Measurements from ENCODE around the gene LRRC37A. TPM values are rescaled to one million over a fixed set of nuclear protein-coding genes. Genes with fewer than 3 reads are reported as not detected.
"Not testable (repeated sequence)": the region's sequence is repeated elsewhere in the genome, so short reads cannot be mapped to it uniquely, and the experiment has no call there.

LRRC37A gene
- total RNA-seq, 4 donors from 2014 or later, result 0.29 to 3.7 (median 1.1) TPM

DNA sequence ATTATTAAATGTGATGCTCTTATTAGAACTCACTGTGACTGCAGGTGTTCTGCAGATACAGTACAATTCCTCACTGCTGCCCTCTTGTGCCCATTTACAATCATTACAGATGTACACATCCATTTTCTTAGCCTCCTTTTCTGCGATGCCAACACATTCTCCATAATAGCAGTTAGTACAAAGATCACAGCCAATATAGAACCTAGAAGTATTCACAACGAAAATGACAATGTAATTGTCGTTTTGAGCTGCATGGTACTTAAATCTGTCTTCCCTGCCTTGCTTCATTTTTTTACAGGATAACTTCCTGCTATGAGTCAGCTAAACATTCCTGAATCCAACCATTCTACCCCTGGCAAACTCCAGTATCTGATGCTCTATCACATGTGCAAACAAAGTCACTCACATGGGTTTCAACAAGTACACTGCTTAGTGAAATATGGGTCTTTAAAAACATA is 8.1 kb upstream of the LRRC37A start:
- ATAC-seq (peak; percentile 87 to 90), DNase-seq (peak in 1 of 2 donors; percentile 24)
- intact Hi-C loops (cut with DNase I; ENCODE audit: low total_unique reads) (loop anchor here (10.0 kb wide), 1 partner anchor 282 kb away; no protein-coding TSS in a partner anchor), in situ Hi-C loops (cut with MboI; ENCODE audit: low sequenced_read_pairs in 4 of 4) (loop anchor here in 1 of 4 donors (25.0 kb wide), 1 partner anchor 699 kb away; no protein-coding TSS in a partner anchor)
- not testable (repeated sequence) for H3K27ac ChIP-seq, H3K4me3 ChIP-seq, H3K36me3 ChIP-seq, H3K4me1 ChIP-seq, H3K27me3 ChIP-seq, H3K9me3 ChIP-seq
- TF ChIP-seq, protein P1, sequence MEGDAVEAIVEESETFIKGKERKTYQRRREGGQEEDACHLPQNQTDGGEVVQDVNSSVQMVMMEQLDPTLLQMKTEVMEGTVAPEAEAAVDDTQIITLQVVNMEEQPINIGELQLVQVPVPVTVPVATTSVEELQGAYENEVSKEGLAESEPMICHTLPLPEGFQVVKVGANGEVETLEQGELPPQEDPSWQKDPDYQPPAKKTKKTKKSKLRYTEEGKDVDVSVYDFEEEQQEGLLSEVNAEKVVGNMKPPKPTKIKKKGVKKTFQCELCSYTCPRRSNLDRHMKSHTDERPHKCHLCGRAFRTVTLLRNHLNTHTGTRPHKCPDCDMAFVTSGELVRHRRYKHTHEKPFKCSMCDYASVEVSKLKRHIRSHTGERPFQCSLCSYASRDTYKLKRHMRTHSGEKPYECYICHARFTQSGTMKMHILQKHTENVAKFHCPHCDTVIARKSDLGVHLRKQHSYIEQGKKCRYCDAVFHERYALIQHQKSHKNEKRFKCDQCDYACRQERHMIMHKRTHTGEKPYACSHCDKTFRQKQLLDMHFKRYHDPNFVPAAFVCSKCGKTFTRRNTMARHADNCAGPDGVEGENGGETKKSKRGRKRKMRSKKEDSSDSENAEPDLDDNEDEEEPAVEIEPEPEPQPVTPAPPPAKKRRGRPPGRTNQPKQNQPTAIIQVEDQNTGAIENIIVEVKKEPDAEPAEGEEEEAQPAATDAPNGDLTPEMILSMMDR (IDR thresholded peaks at IDR 0.05 in 4 of 5, conservative IDR thresholded peaks at IDR 0.05 in 1 of 5), result peak; percentile 69 to 78 (median 70)

DNA sequence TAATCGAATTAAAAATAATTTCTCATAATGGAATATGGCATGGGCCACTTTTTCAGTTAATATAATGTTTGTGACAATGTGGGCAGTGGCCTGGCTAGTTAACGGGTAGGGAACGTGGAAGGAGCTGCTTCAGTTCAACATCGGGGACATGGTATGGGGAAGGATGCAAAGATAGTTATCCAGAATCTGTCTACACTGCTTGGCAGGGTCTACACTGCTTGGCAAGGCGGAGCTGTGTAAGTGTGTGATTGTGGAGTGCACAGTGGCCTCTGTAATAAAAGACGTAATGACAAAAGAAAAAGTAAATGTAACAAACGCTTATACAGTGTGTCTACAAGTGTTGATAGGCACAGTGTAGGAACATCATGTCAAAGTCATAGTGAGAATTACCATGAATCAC is 7.3 kb upstream of the LRRC37A start:
- not testable (repeated sequence) for H3K27me3 ChIP-seq, H3K4me3 ChIP-seq, H3K4me1 ChIP-seq, DNase-seq, H3K9me3 ChIP-seq, H3K27ac ChIP-seq, H3K36me3 ChIP-seq, ATAC-seq
- intact Hi-C loops (cut with DNase I; ENCODE audit: low total_unique reads), result loop anchor here (10.0 kb wide), 1 partner anchor 283 kb away; no protein-coding TSS in a partner anchor
- in situ Hi-C loops (cut with MboI; ENCODE audit: low sequenced_read_pairs in 4 of 4), result loop anchor here in 1 of 4 donors (25.0 kb wide), 1 partner anchor 700 kb away; no protein-coding TSS in a partner anchor

DNA sequence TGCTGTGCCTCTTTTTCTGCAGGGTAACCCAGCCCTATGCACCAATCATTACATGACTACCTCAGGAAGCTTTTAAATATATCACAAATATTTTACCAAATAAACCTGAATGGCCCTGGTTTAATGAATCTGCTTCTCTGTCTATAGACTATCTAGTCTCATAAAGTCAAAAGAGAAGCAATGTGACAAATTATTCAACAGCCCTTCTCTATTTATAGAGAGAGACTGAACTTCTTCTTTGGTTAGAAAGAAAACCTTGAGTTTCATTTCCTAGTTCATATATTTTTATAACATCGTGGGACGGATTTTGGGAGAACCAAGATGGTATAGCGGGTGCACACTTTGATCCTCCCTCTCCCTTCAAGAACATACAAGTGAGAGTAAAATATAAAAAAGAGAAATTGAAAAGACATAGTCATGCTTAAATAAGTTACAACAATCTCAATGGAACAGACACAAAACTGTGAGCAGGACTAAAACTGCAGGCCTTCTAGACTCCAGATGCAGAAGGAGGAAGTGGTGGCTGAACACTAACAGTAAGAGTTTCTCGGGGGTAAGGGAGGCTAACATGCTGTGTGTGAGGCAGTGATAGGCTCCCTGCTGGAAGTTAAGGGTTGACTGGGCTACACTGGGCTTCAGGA is 3.9 kb upstream of the LRRC37A start:
- in situ Hi-C loops (cut with MboI; ENCODE audit: low sequenced_read_pairs in 4 of 4), result loop anchor here in 1 of 4 donors (25.0 kb wide), 1 partner anchor 704 kb away; no protein-coding TSS in a partner anchor
- H3K27ac ChIP-seq; ATAC-seq; H3K9me3 ChIP-seq; H3K4me3 ChIP-seq; H3K36me3 ChIP-seq; H3K27me3 ChIP-seq; H3K4me1 ChIP-seq; DNase-seq; intact Hi-C loops (cut with DNase I; ENCODE audit: low total_unique reads): not testable (repeated sequence)

DNA sequence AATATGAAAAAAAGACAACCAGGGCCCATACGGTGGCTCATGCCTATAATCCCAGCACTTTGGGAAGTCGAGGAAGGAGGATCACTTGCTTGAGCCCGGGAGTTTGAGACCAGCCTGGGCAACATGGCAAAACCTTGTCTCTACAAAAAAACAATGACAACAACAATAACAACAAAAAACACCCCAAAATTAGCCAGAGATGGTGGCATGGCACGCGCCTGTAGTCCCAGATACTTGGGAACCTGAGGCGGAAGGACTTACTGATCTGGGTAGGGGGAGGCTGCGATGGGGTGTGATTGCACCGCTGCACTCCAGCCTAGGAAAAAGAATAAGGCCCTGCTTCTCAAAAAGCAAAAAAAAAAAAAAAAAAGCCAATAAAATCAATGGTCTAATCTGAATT is 3.3 kb upstream of the LRRC37A start:
- ATAC-seq; H3K4me3 ChIP-seq; H3K27ac ChIP-seq; H3K9me3 ChIP-seq; H3K4me1 ChIP-seq; H3K36me3 ChIP-seq; H3K27me3 ChIP-seq; DNase-seq; intact Hi-C loops (cut with DNase I; ENCODE audit: low total_unique reads): not testable (repeated sequence)
- in situ Hi-C loops (cut with MboI; ENCODE audit: low sequenced_read_pairs in 4 of 4), result loop anchor here in 1 of 4 donors (25.0 kb wide), 1 partner anchor 704 kb away; no protein-coding TSS in a partner anchor

DNA sequence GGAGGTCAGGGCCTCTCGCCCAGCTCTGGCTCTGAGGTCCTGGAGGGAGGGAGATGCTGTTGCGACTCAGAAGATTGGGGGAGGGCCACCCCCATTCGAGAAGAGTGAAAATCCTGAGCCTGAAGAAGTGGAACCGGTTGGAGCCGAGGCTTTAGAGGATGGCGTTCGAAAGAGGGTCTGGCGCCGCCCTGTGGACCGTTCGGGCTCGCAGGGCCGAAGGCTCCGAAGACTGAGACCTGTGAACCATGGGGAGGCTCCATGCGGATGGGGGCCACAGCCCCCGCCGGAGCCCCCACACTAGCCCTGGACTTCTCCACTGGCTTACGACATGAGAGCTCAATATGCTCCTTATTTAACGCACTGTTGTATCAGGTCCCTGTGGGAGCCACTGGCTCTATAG is 46.3 kb downstream of the LRRC37A start:
- ATAC-seq; H3K27me3 ChIP-seq; H3K4me1 ChIP-seq; in situ Hi-C loops (cut with MboI; ENCODE audit: low sequenced_read_pairs in 4 of 4); H3K4me3 ChIP-seq; H3K9me3 ChIP-seq; intact Hi-C loops (cut with DNase I; ENCODE audit: low total_unique reads); H3K36me3 ChIP-seq; H3K27ac ChIP-seq; DNase-seq: not testable (repeated sequence)

DNA sequence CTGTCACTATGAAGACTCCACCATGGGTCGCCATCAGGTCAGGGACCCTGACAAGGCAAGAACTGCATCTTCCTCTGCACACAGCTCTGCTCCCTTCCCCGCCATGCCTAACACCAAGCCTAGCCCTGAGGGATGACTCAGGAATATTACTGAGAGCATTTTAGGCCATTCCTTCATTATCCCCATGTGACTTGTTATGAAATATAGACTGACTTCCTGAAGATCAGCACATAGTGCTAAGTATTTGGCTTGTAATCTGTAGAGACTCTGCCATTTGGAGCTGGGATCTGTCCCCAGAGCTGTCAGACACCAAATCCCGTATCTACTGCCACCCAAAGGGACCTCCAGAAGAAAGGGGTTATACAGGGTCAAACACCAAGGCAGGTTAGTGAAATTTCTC is 47.2 kb downstream of the LRRC37A start:
- in situ Hi-C loops (cut with MboI; ENCODE audit: low sequenced_read_pairs in 4 of 4), result not testable (repeated sequence)

DNA sequence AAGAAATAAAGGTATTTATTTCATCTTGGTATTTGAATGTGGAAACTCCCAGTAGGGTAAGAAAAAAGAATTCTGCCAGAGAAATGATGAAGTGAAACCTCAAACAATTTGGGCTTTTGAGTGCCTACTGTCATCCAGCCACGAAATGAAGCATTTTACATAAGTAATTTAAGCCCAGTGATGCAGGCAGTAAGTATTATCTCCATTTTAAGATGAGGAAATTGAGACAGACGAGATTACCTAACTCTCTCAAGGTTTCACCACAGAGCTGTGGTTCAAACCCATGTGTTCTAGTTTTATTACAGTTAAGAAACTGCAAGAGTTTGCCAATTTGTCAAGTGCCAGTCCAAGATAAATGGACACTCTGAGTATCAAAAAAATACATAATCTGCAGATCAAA is 53.4 kb downstream of the LRRC37A start:
- H3K4me3 ChIP-seq; DNase-seq; H3K36me3 ChIP-seq; H3K4me1 ChIP-seq; intact Hi-C loops (cut with DNase I; ENCODE audit: low total_unique reads); H3K27me3 ChIP-seq; H3K9me3 ChIP-seq; H3K27ac ChIP-seq; in situ Hi-C loops (cut with MboI; ENCODE audit: low sequenced_read_pairs in 4 of 4): not testable (repeated sequence)
- ATAC-seq, result peak; percentile 91 to 97

More for the DNA sequence above, 47.2 kb downstream of the LRRC37A start:
- H3K9me3 ChIP-seq; intact Hi-C loops (cut with DNase I; ENCODE audit: low total_unique reads); DNase-seq; H3K4me3 ChIP-seq; H3K4me1 ChIP-seq; H3K27me3 ChIP-seq; H3K27ac ChIP-seq; H3K36me3 ChIP-seq: not testable (repeated sequence)
- ATAC-seq, result peak; percentile 86 to 90

DNA sequence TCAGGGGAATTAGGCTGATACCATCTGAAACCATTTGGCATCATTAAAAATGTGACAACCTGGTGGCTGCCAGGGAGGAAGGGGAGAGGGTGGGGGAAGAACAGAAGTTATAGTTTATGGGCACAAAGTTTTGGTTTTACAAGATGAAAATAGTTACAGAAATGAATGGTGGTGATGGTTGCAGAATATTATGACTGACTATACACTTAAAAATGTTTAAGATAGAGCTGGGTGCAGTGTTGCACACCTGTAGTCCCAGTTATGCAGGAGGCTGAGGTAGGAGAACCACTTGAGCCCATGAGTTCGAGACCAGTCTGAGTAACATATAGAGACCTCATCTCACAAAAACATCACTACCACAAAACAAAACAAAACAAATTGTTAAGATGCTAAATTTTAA is 54.1 kb downstream of the LRRC37A start:
- in situ Hi-C loops (cut with MboI; ENCODE audit: low sequenced_read_pairs in 4 of 4); H3K27ac ChIP-seq; ATAC-seq: not testable (repeated sequence)

DNA sequence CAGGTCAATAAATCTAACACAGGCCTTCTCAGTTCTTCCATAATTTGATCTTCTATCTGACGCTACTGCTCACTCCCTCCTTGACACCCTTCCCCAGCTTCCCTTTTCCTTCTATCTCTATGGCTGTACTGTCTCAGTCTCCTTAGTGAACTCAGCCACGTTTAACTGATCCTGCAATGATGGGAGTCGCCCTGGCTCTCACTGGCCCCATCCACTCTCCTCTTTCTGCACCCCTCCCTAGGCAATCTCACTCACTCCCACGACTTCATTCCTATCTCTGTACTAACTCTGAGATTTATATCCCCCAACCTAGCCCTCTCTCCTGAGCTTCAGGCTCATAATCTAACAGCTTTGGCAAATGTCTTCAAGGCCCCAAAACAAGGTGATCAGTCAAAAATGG is 58.9 kb downstream of the LRRC37A start:
- ATAC-seq; in situ Hi-C loops (cut with MboI; ENCODE audit: low sequenced_read_pairs in 4 of 4); intact Hi-C loops (cut with DNase I; ENCODE audit: low total_unique reads): not testable (repeated sequence)

More for the DNA sequence above, 54.1 kb downstream of the LRRC37A start:
- H3K9me3 ChIP-seq; H3K36me3 ChIP-seq; DNase-seq; H3K4me3 ChIP-seq; H3K4me1 ChIP-seq; intact Hi-C loops (cut with DNase I; ENCODE audit: low total_unique reads); H3K27me3 ChIP-seq: not testable (repeated sequence)

DNA sequence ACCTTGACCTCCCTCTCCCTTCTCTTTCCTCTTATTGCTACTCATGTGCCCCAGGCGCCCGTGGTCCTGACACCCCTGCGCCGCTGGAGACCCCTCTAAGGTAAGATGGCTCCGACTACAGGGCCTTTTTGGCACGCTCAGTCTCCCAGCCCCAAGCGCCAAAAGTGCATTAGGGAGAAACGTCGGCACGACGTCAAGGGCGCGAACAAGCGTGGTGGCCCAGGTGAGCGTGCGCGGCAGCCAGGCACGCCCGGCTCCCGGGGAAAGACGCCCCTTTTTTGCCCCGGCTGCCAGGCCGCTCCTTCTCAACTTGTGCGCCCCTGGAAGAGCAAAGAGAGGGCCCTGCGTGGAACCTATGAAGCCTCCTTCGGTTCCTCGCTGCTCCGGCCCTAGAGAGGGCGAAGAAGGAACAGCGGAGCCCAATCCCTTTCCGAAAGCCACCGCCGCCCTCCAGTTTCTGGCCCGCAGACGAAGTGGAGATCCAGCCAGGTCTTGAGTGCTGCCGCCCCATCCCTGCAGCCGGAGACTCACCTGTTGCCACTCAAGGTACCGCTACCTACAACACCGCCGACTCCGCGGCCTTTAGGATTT is 66.3 kb downstream of the LRRC37A start:
- intact Hi-C loops (cut with DNase I; ENCODE audit: low total_unique reads); H3K9me3 ChIP-seq; H3K4me1 ChIP-seq; in situ Hi-C loops (cut with MboI; ENCODE audit: low sequenced_read_pairs in 4 of 4); DNase-seq; H3K27me3 ChIP-seq; H3K27ac ChIP-seq; H3K36me3 ChIP-seq: not testable (repeated sequence)
- peak overlapping the region in 2 of 4 donors; percentile 23 to 36 for H3K4me3 ChIP-seq
- ATAC-seq, result peak; percentile 40 to 42

More for the DNA sequence above, 58.9 kb downstream of the LRRC37A start:
- H3K4me1 ChIP-seq, H3K27ac ChIP-seq, H3K27me3 ChIP-seq, H3K36me3 ChIP-seq, H3K9me3 ChIP-seq, H3K4me3 ChIP-seq, DNase-seq: not testable (repeated sequence)

DNA sequence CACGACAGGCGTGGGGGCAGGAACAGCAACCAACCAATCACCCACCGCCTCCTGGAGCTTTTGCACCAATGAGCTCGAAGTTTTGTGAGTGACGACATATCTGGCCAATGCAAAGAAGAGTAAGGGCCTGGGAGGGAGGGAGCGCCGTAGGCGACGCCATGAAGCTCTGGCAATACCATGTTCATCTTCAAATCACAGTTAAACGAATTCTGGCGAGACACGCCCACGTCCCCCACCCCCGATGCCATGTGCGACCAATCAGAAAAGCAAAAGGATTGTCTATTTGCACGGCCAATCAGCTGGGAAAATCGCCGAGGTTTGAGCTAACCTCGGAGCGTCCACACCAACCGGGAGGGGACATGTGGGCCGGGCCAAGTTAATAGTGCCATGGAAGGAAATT is 66.8 kb downstream of the LRRC37A start, which contains the start of gene ARL17B:
Gene ARL17B, minus strand, starts transcription at position 12 of the 400 bp plus-strand sequence. CDS start 3,369 bp downstream, outside the sequence.
- in situ Hi-C loops (cut with MboI; ENCODE audit: low sequenced_read_pairs in 4 of 4); H3K9me3 ChIP-seq; H3K4me1 ChIP-seq; intact Hi-C loops (cut with DNase I; ENCODE audit: low total_unique reads); H3K27me3 ChIP-seq; H3K36me3 ChIP-seq: not testable (repeated sequence)
- DNase-seq (peak; percentile 88 to 99), ATAC-seq (peak; percentile 97 to 98)
- Histone ChIP-seq H3K4me3 (peak within 1 kb of the TSS in 2 of 4 donors; percentile 30 to 36), H3K27ac (peak within 1 kb of the TSS in 1 of 4 donors; percentile 64)

Measured in gastrocnemius medialis (tissue), 4 donors.